IMR-90 (cell line): ENCODE measurements around the gene CSHL1. TPM values are rescaled to one million over a fixed set of nuclear protein-coding genes. Genes with fewer than 3 reads are reported as not detected.

Source experiments
- ATAC-seq: fragments of 200-7000 bp; cut with Tn5 transposase; 2 replicates; pipeline ENCODE4 v1.9.1; 2020; ENCODE audit warnings: low read depth, mild to moderate bottlenecking, moderate library complexity
- BruUV-seq: library from RNA; stranded (reverse); fragments of 400-500 nt; replicated peaks from 2 replicates; lab custom pipeline; 2021; lab: Mats Ljungman, UMichigan
- CTCF ChIA-PET: fragments of 300-600 bp; formaldehyde crosslinking; extraction: SDS; loops from one replicate; lab custom pipeline; 2021; ENCODE audit warnings: antibody characterized with exemption; lab: Yijun Ruan, JAX
- POLR2A ChIA-PET: fragments of 300-600 bp; sonication (Branson Sonifier 250); formaldehyde crosslinking; loops from one replicate; lab custom pipeline; 2022; ENCODE audit warnings: antibody characterized with exemption; ENCODE audit not compliant: unreplicated experiment; lab: Charles Lee
- DNase-seq: peaks from one replicate; pipeline ENCODE4 v3.0.0; 2013
- H2AFZ ChIP-seq: replicated peaks from 2 replicates; pipeline ENCODE3; 2013; ENCODE audit warnings: low read length, mild to moderate bottlenecking; ENCODE audit not compliant: poor library complexity
- H2AK5ac ChIP-seq: 2 replicates; pipeline ENCODE4 v1.6.1; 2013; ENCODE audit warnings: low read depth, low read length, inconsistent platforms
- H2AK9ac ChIP-seq: replicated peaks from 2 replicates; pipeline ENCODE3; 2013; ENCODE audit warnings: mild to moderate bottlenecking, low read depth, low read length, moderate library complexity; ENCODE audit not compliant: poor library complexity
- H2BK120ac ChIP-seq: 2 replicates; pipeline ENCODE4 v1.6.1; 2013; ENCODE audit warnings: low read depth, low read length, inconsistent platforms
- H2BK15ac ChIP-seq: 3 replicates; pipeline ENCODE4 v1.6.1; 2013; ENCODE audit warnings: low read depth, low read length, inconsistent platforms
- H2BK20ac ChIP-seq: 2 replicates; pipeline ENCODE4 v1.6.1; 2013; ENCODE audit warnings: low read depth, mild to moderate bottlenecking, inconsistent platforms, low read length, moderate library complexity
- H2BK5ac ChIP-seq: 2 replicates; pipeline ENCODE4 v1.6.1; 2013; ENCODE audit warnings: mild to moderate bottlenecking, low read depth, low read length, inconsistent platforms; ENCODE audit not compliant: poor library complexity, severe bottlenecking
- H3K14ac ChIP-seq: replicated peaks from 2 replicates; pipeline ENCODE4 v1.6.1; 2013; ENCODE audit warnings: low read depth, low read length, inconsistent platforms
- H3K18ac ChIP-seq: 2 replicates; pipeline ENCODE4 v1.6.1; 2013; ENCODE audit warnings: low read depth, low read length, control low read depth
- H3K23ac ChIP-seq: 2 replicates; pipeline ENCODE4 v1.6.1; 2013; ENCODE audit warnings: low read depth, low read length, inconsistent platforms
- H3K27ac ChIP-seq: 2 replicates; pipeline ENCODE4 v1.5.1; 2013; ENCODE audit warnings: mild to moderate bottlenecking, control low read depth, low read length; ENCODE audit not compliant: insufficient read depth
- H3K27me3 ChIP-seq: 2 replicates; pipeline ENCODE4 v1.6.1; 2013; ENCODE audit warnings: low read length; ENCODE audit not compliant: control insufficient read depth, insufficient read depth
- H3K36me3 ChIP-seq: 2 replicates; pipeline ENCODE4 v1.6.1; 2013; ENCODE audit warnings: low read length, mixed read lengths; ENCODE audit not compliant: control insufficient read depth, insufficient read depth
- H3K4ac ChIP-seq: 2 replicates; pipeline ENCODE4 v1.6.1; 2013; ENCODE audit warnings: low read depth, low read length, inconsistent platforms
- H3K4me1 ChIP-seq: 2 replicates; pipeline ENCODE4 v1.6.1; 2013; ENCODE audit warnings: low read length, mixed read lengths; ENCODE audit not compliant: control insufficient read depth, insufficient read depth
- H3K4me2 ChIP-seq: 2 replicates; pipeline ENCODE4 v1.6.1; 2013; ENCODE audit warnings: low read depth, mild to moderate bottlenecking, control low read depth, low read length, moderate library complexity
- H3K4me3 ChIP-seq: 2 replicates; pipeline ENCODE4 v1.5.1; 2013; ENCODE audit warnings: low read depth, mild to moderate bottlenecking, control low read depth, low read length, moderate library complexity; ENCODE audit not compliant: insufficient read depth
- H3K56ac ChIP-seq: 2 replicates; pipeline ENCODE4 v1.6.1; 2013; ENCODE audit warnings: low read length, inconsistent platforms; ENCODE audit not compliant: insufficient read depth; ENCODE audit errors: extremely low read depth
- H3K79me1 ChIP-seq, 2 experiments: 2 replicates each; pipeline ENCODE4 v1.6.1; 2013; ENCODE audit warnings: low read length in 2 of 2, inconsistent platforms in 1 of 2, low read depth in 1 of 2
- H3K9ac ChIP-seq: 2 replicates; pipeline ENCODE4 v1.6.1; 2013; ENCODE audit warnings: low read depth, low read length, control low read depth
- H3K9me1 ChIP-seq: 2 replicates; pipeline ENCODE4 v1.6.1; 2013; ENCODE audit warnings: low read length, inconsistent platforms; ENCODE audit not compliant: insufficient read depth
- H3K9me3 ChIP-seq: 2 replicates; pipeline ENCODE4 v1.6.1; 2013; ENCODE audit warnings: low read length; ENCODE audit not compliant: control insufficient read depth, insufficient read depth
- H4K20me1 ChIP-seq: 2 replicates; pipeline ENCODE4 v1.6.1; 2013; ENCODE audit warnings: low read length, inconsistent platforms; ENCODE audit not compliant: insufficient read depth
- H4K5ac ChIP-seq: 2 replicates; pipeline ENCODE4 v1.6.1; 2013; ENCODE audit warnings: mild to moderate bottlenecking, low read depth, low read length, control low read depth
- H4K8ac ChIP-seq, 2 experiments: 2 replicates each; pipeline ENCODE4 v1.6.1; 2013; ENCODE audit warnings: low read depth in 2 of 2, low read length in 2 of 2, control low read depth in 1 of 2, inconsistent platforms in 1 of 2
- H4K91ac ChIP-seq: 2 replicates; pipeline ENCODE4 v1.6.1; 2013; ENCODE audit warnings: low read depth, low read length, inconsistent platforms; ENCODE audit not compliant: insufficient read depth
- BHLHE40 ChIP-seq: fragments of 150-350 bp; IDR thresholded peaks from 2 replicates; pipeline ENCODE4 v1.6.1; 2016; ENCODE audit warnings: mild to moderate bottlenecking, low read depth, low read length
- CEBPB ChIP-seq: IDR thresholded peaks from 2 replicates; pipeline ENCODE4 v1.6.1; 2012; ENCODE audit warnings: low read depth, low read length, improper control_type of control experiment
- CHD1 ChIP-seq: IDR thresholded peaks from 2 replicates; pipeline ENCODE4 v1.6.1; 2012; ENCODE audit warnings: low read depth, low read length, improper control_type of control experiment
- CTCF ChIP-seq: conservative IDR thresholded peaks from 2 replicates; pipeline ENCODE4 v1.5.1; 2012; ENCODE audit warnings: mild to moderate bottlenecking, low read depth, low read length, improper control_type of control experiment
- ELK1 ChIP-seq: fragments of 150-350 bp; IDR thresholded peaks from 2 replicates; pipeline ENCODE4 v1.6.1; 2016; ENCODE audit warnings: low read depth, mild to moderate bottlenecking, low read length, moderate library complexity, borderline replicate concordance
- FOS ChIP-seq: fragments of 150-350 bp; IDR thresholded peaks from 2 replicates; pipeline ENCODE4 v1.6.1; 2016; ENCODE audit warnings: low read depth, low read length
- MAFK ChIP-seq: IDR thresholded peaks from 2 replicates; pipeline ENCODE4 v1.6.1; 2012; ENCODE audit warnings: low read depth, low read length, improper control_type of control experiment
- MAZ ChIP-seq: IDR thresholded peaks from 2 replicates; pipeline ENCODE4 v1.6.1; 2012; ENCODE audit warnings: low read depth, mild to moderate bottlenecking, low read length, improper control_type of control experiment, moderate library complexity, borderline replicate concordance
- MXI1 ChIP-seq: IDR thresholded peaks from 2 replicates; pipeline ENCODE4 v1.6.1; 2012; ENCODE audit warnings: low read depth, mild to moderate bottlenecking, low read length, moderate library complexity, borderline replicate concordance
- POLR2A ChIP-seq: IDR thresholded peaks from 2 replicates; pipeline ENCODE4 v1.6.1; 2012; ENCODE audit warnings: mild to moderate bottlenecking, low read depth, low read length
- RAD21 ChIP-seq: IDR thresholded peaks from 2 replicates; pipeline ENCODE4 v1.6.1; 2012; ENCODE audit warnings: low read length, improper control_type of control experiment
- RFX5 ChIP-seq: IDR thresholded peaks from 2 replicates; pipeline ENCODE4 v1.8.0; 2012; ENCODE audit warnings: low read depth, mild to moderate bottlenecking, low read length, moderate library complexity
- SMC3 ChIP-seq: fragments of 150-350 bp; IDR thresholded peaks from 2 replicates; pipeline ENCODE4 v1.6.1; 2016; ENCODE audit warnings: low read depth, mild to moderate bottlenecking, antibody characterized with exemption, low read length, moderate library complexity
- WGBS, 2 experiments: methylation state at CpG; one replicate each; pipeline versions ENCODE4 v1.1.5 to v1.1.7; 2013; ENCODE audit warnings: missing lambda C conversion rate in 2 of 2; ENCODE audit not compliant: insufficient read length in 1 of 2; ENCODE audit errors: extremely low coverage in 2 of 2; 5-methylcytosine and 5-hydroxymethylcytosine counted together
- dilution Hi-C: fragments of 300-500 bp; cut with HindIII; formaldehyde crosslinking; loops from one replicate; pipeline ENCODE4 v1.14.3; 2018; ENCODE audit warnings: low sequenced_read_pairs; ENCODE audit not compliant: unreplicated experiment
- in situ Hi-C: fragments of 300-500 bp; cut with MboI; formaldehyde crosslinking; loops from 3 replicates; pipeline ENCODE4 v1.14.3; 2019; ENCODE audit warnings: low sequenced_read_pairs, inconsistent platforms, mixed read lengths
- intact Hi-C: fragments of 100-400 bp; cut with micrococcal nuclease; formaldehyde crosslinking; loops from 2 replicates; pipeline ENCODE4 v1.10.0; 2022
- polyA plus RNA-seq, 3 experiments: library from polyadenylated mRNA; depleted of rRNA; stranded (reverse); fragments of >200 nt; gene quantifications; 2 replicates each; pipeline ENCODE4 v1.2.3, GENCODE V29; 2012; ENCODE audit warnings: low replicate concordance in 1 of 3
- total RNA-seq: library from RNA; depleted of rRNA; stranded (reverse); fragments of >200 nt; gene quantifications from 2 replicates; pipeline ENCODE4 v1.2.3, GENCODE V29; 2012

CSHL1 gene
- total and polyA plus RNA-seq, 2 of the 4 experiments (the other 2 are of a cell fraction): not detected

GRCh38 chr17:63933598-63933997 lies 22.5 kb upstream of the CSHL1 start:
- Histone ChIP-seq H3K9me3 (no peaks in the 10 kb centered on the region), H2BK120ac (no peak overlapping the region), H3K27me3 (peaks cover 44% of the 10 kb centered on the region), H3K4me2 (no peak overlapping the region), H2BK15ac (no peak overlapping the region), H4K20me1 (no peaks in the 10 kb centered on the region), H3K36me3 (no peaks in the 10 kb centered on the region), H3K18ac (no peak overlapping the region), H3K9ac (no peak overlapping the region), H2BK5ac (no peak overlapping the region), H3K23ac (no peak overlapping the region), H4K8ac (no peak overlapping the region), H3K56ac (no peak overlapping the region), H3K4me1 (no peaks in the 10 kb centered on the region), H2AK5ac (no peak overlapping the region), H4K91ac (no peak overlapping the region), H3K14ac (no peak overlapping the region), H3K27ac (no peak overlapping the region), H2AK9ac (no peak overlapping the region), H2AFZ (peak overlapping the region; percentile 43), H3K79me1 (no peaks in the 10 kb centered on the region), H4K5ac (no peak overlapping the region), H2BK20ac (no peak overlapping the region), H3K4ac (no peak overlapping the region), H3K4me3 (no peak overlapping the region), H3K9me1 (no peaks in the 10 kb centered on the region)
- ChIA-PET POLR2A (no interaction called here), CTCF (no interaction called here)
- no peak for DNase-seq
- no CpG with 5 or more reads among the region's 8 CpGs for WGBS, 2 experiments
- intact Hi-C loops: no loop called here
- dilution Hi-C loops: no loop called here
- no TSS peak for BruUV-seq
- in situ Hi-C loops: no loop called here
- no peak for ATAC-seq
- TF ChIP-seq MAFK: no peak
- no peak for TF ChIP-seq CEBPB
- TF ChIP-seq RAD21: no peak
- TF ChIP-seq RFX5: no peak
- no peak for TF ChIP-seq ELK1
- no peak for TF ChIP-seq POLR2A
- TF ChIP-seq FOS: no peak
- TF ChIP-seq BHLHE40: no peak
- TF ChIP-seq CTCF: no peak
- TF ChIP-seq MAZ: no peak
- TF ChIP-seq SMC3: no peak
- TF ChIP-seq CHD1: no peak
- no peak for TF ChIP-seq MXI1
